GM12872 (cell line): ENCODE data around the gene FBXW4.

ENCODE experiments used
- TF ChIP-seq, protein P1 (sequence below): IDR thresholded peaks from 3 replicates; pipeline ENCODE4 v1.5.1; 2011; ENCODE audit warnings: low read depth, mild to moderate bottlenecking, low read length, moderate library complexity; ENCODE audit not compliant: insufficient read depth

Gene FBXW4

DNA sequence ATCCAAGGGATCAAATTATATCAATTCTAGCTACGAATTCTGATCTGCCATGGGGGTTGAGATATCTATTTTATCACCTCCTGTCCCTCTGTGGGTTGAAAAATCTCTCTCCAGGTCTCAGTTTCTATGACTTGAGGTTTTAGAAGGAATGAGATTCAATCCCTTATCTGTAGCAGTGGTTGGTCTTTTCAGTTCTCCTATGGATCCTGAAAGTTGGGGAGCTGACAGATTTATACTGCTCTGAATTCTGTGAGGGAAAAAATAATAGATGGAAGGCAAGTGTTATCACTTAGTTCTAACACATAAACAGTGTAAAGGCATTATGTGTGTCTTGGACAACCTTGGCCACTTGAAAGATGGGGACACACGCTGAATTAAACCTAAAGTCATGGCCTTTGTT is 15.8 kb upstream of the FBXW4 start:
- TF ChIP-seq, protein P1, sequence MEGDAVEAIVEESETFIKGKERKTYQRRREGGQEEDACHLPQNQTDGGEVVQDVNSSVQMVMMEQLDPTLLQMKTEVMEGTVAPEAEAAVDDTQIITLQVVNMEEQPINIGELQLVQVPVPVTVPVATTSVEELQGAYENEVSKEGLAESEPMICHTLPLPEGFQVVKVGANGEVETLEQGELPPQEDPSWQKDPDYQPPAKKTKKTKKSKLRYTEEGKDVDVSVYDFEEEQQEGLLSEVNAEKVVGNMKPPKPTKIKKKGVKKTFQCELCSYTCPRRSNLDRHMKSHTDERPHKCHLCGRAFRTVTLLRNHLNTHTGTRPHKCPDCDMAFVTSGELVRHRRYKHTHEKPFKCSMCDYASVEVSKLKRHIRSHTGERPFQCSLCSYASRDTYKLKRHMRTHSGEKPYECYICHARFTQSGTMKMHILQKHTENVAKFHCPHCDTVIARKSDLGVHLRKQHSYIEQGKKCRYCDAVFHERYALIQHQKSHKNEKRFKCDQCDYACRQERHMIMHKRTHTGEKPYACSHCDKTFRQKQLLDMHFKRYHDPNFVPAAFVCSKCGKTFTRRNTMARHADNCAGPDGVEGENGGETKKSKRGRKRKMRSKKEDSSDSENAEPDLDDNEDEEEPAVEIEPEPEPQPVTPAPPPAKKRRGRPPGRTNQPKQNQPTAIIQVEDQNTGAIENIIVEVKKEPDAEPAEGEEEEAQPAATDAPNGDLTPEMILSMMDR, result no peak

DNA sequence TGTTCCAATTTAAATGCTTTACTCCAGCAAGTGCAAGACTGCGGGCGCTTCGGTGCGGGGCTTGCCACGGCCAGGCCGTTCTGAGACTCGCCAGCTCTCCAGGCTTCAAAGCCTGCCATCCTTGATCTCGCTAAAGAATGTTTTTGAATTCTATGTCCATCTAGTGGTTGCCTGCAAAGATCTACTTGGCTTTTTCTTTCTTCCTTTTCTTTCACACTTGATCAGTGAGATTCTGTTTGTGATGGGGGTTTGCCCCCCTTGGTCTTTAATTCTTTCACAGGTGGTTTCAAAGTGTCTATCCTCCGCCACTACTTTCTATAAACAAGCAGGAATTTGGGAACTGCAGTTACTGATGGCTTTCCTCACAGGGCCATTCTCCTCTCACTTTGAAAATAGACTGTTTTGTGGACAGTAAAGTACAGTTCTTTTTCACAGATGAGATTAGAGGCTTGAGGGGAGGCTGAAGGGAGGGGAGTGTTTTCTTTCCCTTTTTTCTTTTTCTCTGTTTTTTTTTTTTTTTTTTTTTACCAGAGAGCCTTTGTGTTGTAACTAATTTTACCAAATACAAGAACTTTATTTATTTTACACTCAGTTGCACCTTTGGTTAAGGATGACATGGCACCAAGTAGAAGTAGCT is 15.2 kb upstream of the FBXW4 start:
- TF ChIP-seq, protein P1, result no peak

DNA sequence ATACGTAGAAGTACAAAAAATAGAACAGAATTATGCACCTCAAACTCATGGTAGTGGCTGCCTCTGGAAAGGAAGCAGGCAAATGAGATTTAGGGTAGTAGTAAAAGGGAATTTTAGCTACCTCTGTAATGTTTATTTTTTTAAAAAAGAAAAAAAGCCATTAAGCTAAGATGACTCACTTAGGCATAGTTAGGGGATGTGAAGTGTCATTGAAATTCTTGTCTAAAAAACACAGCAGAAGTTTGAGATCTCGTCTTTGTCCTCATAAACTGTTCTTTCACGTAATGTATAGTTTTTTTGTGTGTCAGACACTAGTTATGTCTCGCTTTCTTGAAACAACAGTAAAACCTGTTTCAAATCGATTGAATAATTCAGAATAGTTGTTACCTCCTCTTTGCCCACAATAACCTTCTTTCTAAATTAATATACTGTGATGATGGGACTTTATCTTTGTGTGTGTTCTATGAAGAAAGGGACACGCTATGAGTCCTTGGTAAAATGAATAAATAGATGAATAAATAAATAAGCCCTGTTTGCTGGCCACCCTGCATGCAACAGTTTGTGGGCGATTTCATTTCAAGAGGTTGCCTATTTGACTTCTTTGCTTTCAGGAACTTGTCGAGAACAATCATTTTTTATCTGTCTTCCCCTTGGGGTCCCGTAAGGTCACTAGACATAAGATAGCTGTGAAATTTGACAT is 14.5 kb upstream of the FBXW4 start:
- TF ChIP-seq, protein P1, result no peak

DNA sequence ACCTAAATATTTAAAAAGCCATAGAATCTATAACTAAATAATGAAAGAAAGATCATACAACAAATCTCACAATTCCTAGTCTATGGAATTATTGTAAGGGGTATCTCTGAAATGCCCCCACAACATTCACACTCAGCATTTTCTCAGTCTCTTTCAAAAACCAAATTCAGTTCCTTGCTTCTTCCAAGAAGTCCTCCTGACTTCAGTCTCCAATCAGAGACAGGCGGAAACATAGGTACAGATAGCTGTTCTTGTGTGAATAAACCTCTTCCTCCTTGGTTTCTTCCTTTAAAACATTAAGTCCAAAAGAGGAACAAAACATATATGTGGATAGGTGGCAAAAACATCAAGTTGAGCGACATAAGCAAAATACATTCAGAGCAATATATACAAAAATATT is 13.9 kb upstream of the FBXW4 start:
- TF ChIP-seq, protein P1, result no peak

DNA sequence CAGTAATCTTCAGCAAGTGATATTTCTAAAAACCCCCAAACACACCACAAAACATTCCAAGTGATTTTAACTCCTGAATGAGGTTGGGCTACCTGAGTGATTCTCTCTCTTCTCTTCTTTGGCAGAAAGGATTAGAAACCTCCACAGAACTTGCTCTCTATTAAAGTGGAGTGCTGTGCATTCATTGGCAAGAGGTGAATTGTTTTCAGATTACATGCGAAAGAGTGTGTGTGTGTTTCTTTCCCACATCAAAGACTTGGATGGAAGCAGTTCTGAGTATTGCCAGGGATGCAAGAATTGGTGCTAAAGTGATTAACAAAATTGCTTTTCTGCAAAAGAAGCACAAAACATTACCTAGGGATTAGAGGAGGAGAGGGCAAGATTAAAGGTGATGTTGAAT is 13.1 kb upstream of the FBXW4 start:
- TF ChIP-seq, protein P1, result no peak

DNA sequence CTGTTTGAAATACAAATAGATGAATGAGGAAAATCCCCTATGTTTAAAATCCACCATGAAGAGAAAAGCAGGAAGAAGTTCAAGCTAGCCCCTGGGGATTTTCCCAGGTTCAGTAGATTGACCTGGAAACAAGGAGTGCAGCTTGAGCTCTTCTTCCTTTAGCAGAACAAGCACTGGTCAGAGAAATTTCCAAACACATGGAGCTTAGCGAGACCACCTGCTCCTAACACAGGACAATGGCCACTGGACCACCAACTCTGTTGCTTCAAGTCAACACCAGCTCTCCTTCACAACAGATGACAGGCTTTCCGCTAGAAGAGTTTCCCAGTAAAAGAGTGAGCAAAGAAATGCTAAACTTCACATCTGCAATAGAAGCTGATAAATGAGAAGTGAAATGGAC is 9.4 kb upstream of the FBXW4 start:
- TF ChIP-seq, protein P1, result no peak

DNA sequence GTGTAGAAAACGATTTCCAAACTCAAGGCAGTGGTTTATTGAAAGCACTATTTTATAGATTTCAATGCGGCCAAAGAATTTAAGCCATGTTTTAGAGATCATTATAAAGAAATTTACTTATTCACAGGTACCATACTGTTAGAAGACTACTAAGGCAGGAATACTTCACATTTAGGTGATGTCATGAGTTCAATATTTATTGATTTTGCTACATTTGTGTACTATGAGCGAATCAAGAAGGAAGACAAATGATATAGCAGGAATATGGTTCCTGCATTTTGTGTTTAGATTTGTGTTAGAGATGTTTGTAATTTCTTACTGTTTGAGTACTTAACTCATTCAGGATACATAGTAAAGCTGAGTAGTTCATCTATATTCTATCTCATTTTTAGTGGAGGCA is 1.7 kb upstream of the FBXW4 start:
- TF ChIP-seq, protein P1, result no peak
